Stimulated activated naive CD8-positive, alpha-beta T cell treated with anti-CD3 and anti-CD28 coated beads, Interleukin-15, Interleukin-2, amounts not matched to agents 100 ng/mL and 50 ng/mL, for 24 hours (primary cell): ENCODE results near the gene TP73.

Experiments
- H3K27ac Mint-ChIP-seq: one replicate; pipeline ENCODE4 v1.8.0; 2021; ENCODE audit warnings: mild to moderate bottlenecking, mixed read lengths
- H3K27me3 Mint-ChIP-seq: one replicate; pipeline ENCODE4 v1.8.0; 2021; ENCODE audit warnings: mixed read lengths
- H3K36me3 Mint-ChIP-seq: one replicate; pipeline ENCODE4 v1.8.0; 2021; ENCODE audit warnings: low read depth, mixed read lengths
- H3K4me1 Mint-ChIP-seq: one replicate; pipeline ENCODE4 v1.8.0; 2021; ENCODE audit warnings: low read depth, mixed read lengths
- H3K4me3 Mint-ChIP-seq: one replicate; pipeline ENCODE4 v1.8.0; 2021; ENCODE audit warnings: mild to moderate bottlenecking, mixed read lengths
- H3K9me3 Mint-ChIP-seq: one replicate; pipeline ENCODE4 v1.8.0; 2021; ENCODE audit warnings: mixed read lengths

Gene TP73

GRCh38 chr1:3678361-3679097, 26.2 kb downstream of the TP73 start:
- Mint-ChIP-seq H3K27ac (no peak overlapping the region), H3K9me3 (no peaks in the 10 kb centered on the region), H3K4me1 (peaks cover 28% of the 10 kb centered on the region), H3K36me3 (no peaks in the 10 kb centered on the region), H3K27me3 (peaks cover 12% of the 10 kb centered on the region), H3K4me3 (no peak overlapping the region)

- Mint-ChIP-seq H3K27me3 (peaks cover 14% of the 10 kb centered on the region), H3K4me3 (no peak overlapping the region), H3K27ac (no peak overlapping the region), H3K9me3 (no peaks in the 10 kb centered on the region), H3K4me1 (peaks cover 26% of the 10 kb centered on the region), H3K36me3 (no peaks in the 10 kb centered on the region)
Measured at GRCh38 chr1:3679098-3679555, 26.8 kb downstream of the TP73 start.

- Mint-ChIP-seq H3K27me3 (peaks cover 14% of the 10 kb centered on the region), H3K4me1 (peaks cover 26% of the 10 kb centered on the region), H3K9me3 (no peaks in the 10 kb centered on the region), H3K27ac (no peak overlapping the region), H3K36me3 (no peaks in the 10 kb centered on the region), H3K4me3 (no peak overlapping the region)
Measured at GRCh38 chr1:3679799-3680453, 27.6 kb downstream of the TP73 start.

- Mint-ChIP-seq H3K9me3 (no peaks in the 10 kb centered on the region), H3K27me3 (peaks cover 14% of the 10 kb centered on the region), H3K4me3 (no peak overlapping the region), H3K27ac (no peak overlapping the region), H3K4me1 (peaks cover 26% of the 10 kb centered on the region), H3K36me3 (no peaks in the 10 kb centered on the region)
Measured at GRCh38 chr1:3680488-3681230, 28.3 kb downstream of the TP73 start.

GRCh38 chr1:3681231-3681897, 29.0 kb downstream of the TP73 start:
- Mint-ChIP-seq H3K4me1 (peaks cover 26% of the 10 kb centered on the region), H3K36me3 (no peaks in the 10 kb centered on the region), H3K9me3 (no peaks in the 10 kb centered on the region), H3K27ac (no peak overlapping the region), H3K27me3 (peaks cover 14% of the 10 kb centered on the region), H3K4me3 (no peak overlapping the region)

- Mint-ChIP-seq H3K27me3 (peaks cover 14% of the 10 kb centered on the region), H3K27ac (no peak overlapping the region), H3K4me3 (no peak overlapping the region), H3K9me3 (no peaks in the 10 kb centered on the region), H3K4me1 (peaks cover 20% of the 10 kb centered on the region), H3K36me3 (no peaks in the 10 kb centered on the region)
Measured at GRCh38 chr1:3681898-3682806, 29.8 kb downstream of the TP73 start.

GRCh38 chr1:3683197-3683596, 30.9 kb downstream of the TP73 start:
- no peak overlapping the region for H3K27ac Mint-ChIP-seq
- no peaks in the 10 kb centered on the region for H3K9me3 Mint-ChIP-seq
- H3K36me3 Mint-ChIP-seq: no peaks in the 10 kb centered on the region

GRCh38 chr1:3683992-3684391, 31.7 kb downstream of the TP73 start:
- Mint-ChIP-seq H3K36me3 (no peaks in the 10 kb centered on the region), H3K27me3 (peaks cover 14% of the 10 kb centered on the region), H3K27ac (no peak overlapping the region), H3K4me1 (peaks cover 10% of the 10 kb centered on the region), H3K4me3 (no peak overlapping the region), H3K9me3 (no peaks in the 10 kb centered on the region)

More at GRCh38 chr1:3683197-3683596, 30.9 kb downstream of the TP73 start:
- H3K4me1 Mint-ChIP-seq: peaks cover 10% of the 10 kb centered on the region
- H3K27me3 Mint-ChIP-seq: peaks cover 14% of the 10 kb centered on the region
- H3K4me3 Mint-ChIP-seq: no peak overlapping the region

GRCh38 chr1:3685222-3685621, 32.9 kb downstream of the TP73 start:
- no peaks in the 10 kb centered on the region for H3K9me3 Mint-ChIP-seq
- H3K36me3 Mint-ChIP-seq: no peaks in the 10 kb centered on the region
- no peaks in the 10 kb centered on the region for H3K4me1 Mint-ChIP-seq
- no peak overlapping the region for H3K4me3 Mint-ChIP-seq
- H3K27me3 Mint-ChIP-seq: peaks cover 3% of the 10 kb centered on the region
- H3K27ac Mint-ChIP-seq: no peak overlapping the region

GRCh38 chr1:3685906-3686305, 33.6 kb downstream of the TP73 start:
- Mint-ChIP-seq H3K27ac (no peak overlapping the region), H3K27me3 (peaks cover 3% of the 10 kb centered on the region), H3K4me1 (no peaks in the 10 kb centered on the region), H3K9me3 (no peaks in the 10 kb centered on the region), H3K36me3 (no peaks in the 10 kb centered on the region), H3K4me3 (no peak overlapping the region)

GRCh38 chr1:3687504-3687903, 35.2 kb downstream of the TP73 start:
- no peaks in the 10 kb centered on the region for H3K4me1 Mint-ChIP-seq
- H3K27me3 Mint-ChIP-seq: peaks cover 3% of the 10 kb centered on the region
- H3K27ac Mint-ChIP-seq: no peak overlapping the region
- no peaks in the 10 kb centered on the region for H3K36me3 Mint-ChIP-seq
- no peak overlapping the region for H3K4me3 Mint-ChIP-seq
- no peaks in the 10 kb centered on the region for H3K9me3 Mint-ChIP-seq

- Mint-ChIP-seq H3K36me3 (no peaks in the 10 kb centered on the region), H3K27me3 (peaks cover 2% of the 10 kb centered on the region), H3K27ac (no peak overlapping the region), H3K4me3 (no peak overlapping the region), H3K4me1 (no peaks in the 10 kb centered on the region), H3K9me3 (no peaks in the 10 kb centered on the region)
Measured at GRCh38 chr1:3688356-3689137, 36.2 kb downstream of the TP73 start.

GRCh38 chr1:3689138-3689750, 36.9 kb downstream of the TP73 start:
- H3K27me3 Mint-ChIP-seq: no peaks in the 10 kb centered on the region
- no peaks in the 10 kb centered on the region for H3K9me3 Mint-ChIP-seq
- H3K36me3 Mint-ChIP-seq: no peaks in the 10 kb centered on the region
- H3K27ac Mint-ChIP-seq: no peak overlapping the region
- no peak overlapping the region for H3K4me3 Mint-ChIP-seq
- no peaks in the 10 kb centered on the region for H3K4me1 Mint-ChIP-seq
